ENCODE data around the gene SERPINA9. TPM values are rescaled to one million over a fixed set of nuclear protein-coding genes. Genes with fewer than 3 reads are reported as not detected.
"Not testable (repeated sequence)": the region's sequence is repeated elsewhere in the genome, so short reads cannot be mapped to it uniquely, and the experiment has no call there.

Gene SERPINA9
- total and polyA plus RNA-seq, 2 of the 8 experiments (the other 6 are each of a cell fraction or from before 2014, with no cell fraction given) = not detected

- TF ChIP-seq CEBPB (IDR thresholded peaks at IDR 0.05; ENCODE audit: low read depth, low read length) = 0 out of 2 replicates have a peak, but pooled peaks have one; percentile 20
- not testable (repeated sequence) for H3K18ac ChIP-seq (ENCODE audit: extremely low read depth, low read length)
Observed at GRCh38 chr14:94510481-94510880, 34.5 kb upstream of the SERPINA9 start.

More at GRCh38 chr14:94510481-94510880, 34.5 kb upstream of the SERPINA9 start:
- H3K4me3 ChIP-seq (ENCODE audit: extremely low read depth in 1 of 4, insufficient read depth in 2 of 4, low read depth in 3 of 4, low read length in 4 of 4); H4K5ac ChIP-seq (ENCODE audit: insufficient read length, low read depth, low read length); H2AFZ ChIP-seq (ENCODE audit: low read length); H3K23ac ChIP-seq (ENCODE audit: insufficient read length); H2BK15ac ChIP-seq (ENCODE audit: low read length); POLR2A ChIA-PET (ENCODE audit: partially characterized antibody); H3K79me1 ChIP-seq (ENCODE audit: low read depth, low read length); H4K91ac ChIP-seq (replicated peaks; ENCODE audit: insufficient read length, low read length); H3K27ac ChIP-seq (ENCODE audit: low read depth, low read length); H2BK120ac ChIP-seq (replicated peaks; ENCODE audit: low read depth, low read length); H3K4me1 ChIP-seq (replicated peaks in 1 of 4; ENCODE audit: control insufficient read depth in 3 of 4, insufficient read depth in 4 of 4, low read length in 3 of 4); H3K4ac ChIP-seq (replicated peaks; ENCODE audit: insufficient read length, low read depth, low read length); H2AK5ac ChIP-seq (ENCODE audit: low read depth, low read length); H4K8ac ChIP-seq (ENCODE audit: extremely low read depth, insufficient read depth, low read length); H3K79me2 ChIP-seq (ENCODE audit: control insufficient read depth in 1 of 2, insufficient read depth in 2 of 2, low read length in 2 of 2); DNase-seq (ENCODE audit: low read depth in 1 of 2, low spot score in 2 of 2); H3K9ac ChIP-seq (replicated peaks in 1 of 4; ENCODE audit: extremely low read depth in 1 of 4, low read depth in 3 of 4, low read length in 3 of 4); H3K27me3 ChIP-seq (replicated peaks in 1 of 4; ENCODE audit: control insufficient read depth in 3 of 4, extremely low read depth in 1 of 4, insufficient read depth in 3 of 4, low read length in 3 of 4); H4K20me1 ChIP-seq (replicated peaks in 1 of 2; ENCODE audit: control insufficient read depth in 1 of 2, insufficient read depth in 2 of 2, low read length in 2 of 2); H3K14ac ChIP-seq (ENCODE audit: insufficient read length); H3K4me2 ChIP-seq (ENCODE audit: insufficient read depth in 1 of 2, low read depth in 2 of 2, low read length in 2 of 2); H2BK20ac ChIP-seq (ENCODE audit: low read length); H2BK5ac ChIP-seq (ENCODE audit: low read depth, low read length); H3K9me3 ChIP-seq (ENCODE audit: insufficient read depth in 2 of 2, low read depth in 1 of 2, low read length in 1 of 2); H3K56ac ChIP-seq (replicated peaks; ENCODE audit: insufficient read length, low read depth, low read length); FAIRE-seq; H3K36me3 ChIP-seq (ENCODE audit: control insufficient read depth in 2 of 4, insufficient read depth in 4 of 4, low read length in 3 of 4); H2BK12ac ChIP-seq (ENCODE audit: low read depth, low read length); H3K23me2 ChIP-seq (ENCODE audit: low read depth, low read length): not testable (repeated sequence)
- CTCF ChIA-PET (ENCODE audit: partially characterized antibody) = interaction anchor here (1.0 kb wide), 1 partner anchor 43 kb away, joined by 3 read pairs; no protein-coding TSS in a partner anchor
- 85% methylated on average over 2 of the region's 2 CpGs; no CpG with 5 or more reads in 1 of the 2 experiments for WGBS, 2 experiments (ENCODE audit: extremely low coverage in 1 of 2, insufficient coverage in 1 of 2, insufficient read length in 1 of 2, insufficient replicate concordance in 2 of 2, low coverage in 1 of 2, low lambda C conversion rate in 2 of 2, missing lambda C conversion rate in 1 of 2)

Data from H1 (cell line).